Measurements from ENCODE around the gene EEF1AKMT3.

GRCh38 chr12:57751788-57752667 lies 20.4 kb upstream of the EEF1AKMT3 start, which contains the start of gene CDK4:
- peak; percentile 92 for TF ChIP-seq MXI1 (IDR thresholded peaks at IDR 0.05; ENCODE audit: borderline replicate concordance, low read depth, low read length)
- TF ChIP-seq RAD21 (IDR thresholded peaks at IDR 0.05; ENCODE audit: low read length) = no peak
- TF ChIP-seq USF2 (IDR thresholded peaks at IDR 0.05; ENCODE audit: low read depth, low read length) = peak; percentile 100
- TF ChIP-seq, protein P1, sequence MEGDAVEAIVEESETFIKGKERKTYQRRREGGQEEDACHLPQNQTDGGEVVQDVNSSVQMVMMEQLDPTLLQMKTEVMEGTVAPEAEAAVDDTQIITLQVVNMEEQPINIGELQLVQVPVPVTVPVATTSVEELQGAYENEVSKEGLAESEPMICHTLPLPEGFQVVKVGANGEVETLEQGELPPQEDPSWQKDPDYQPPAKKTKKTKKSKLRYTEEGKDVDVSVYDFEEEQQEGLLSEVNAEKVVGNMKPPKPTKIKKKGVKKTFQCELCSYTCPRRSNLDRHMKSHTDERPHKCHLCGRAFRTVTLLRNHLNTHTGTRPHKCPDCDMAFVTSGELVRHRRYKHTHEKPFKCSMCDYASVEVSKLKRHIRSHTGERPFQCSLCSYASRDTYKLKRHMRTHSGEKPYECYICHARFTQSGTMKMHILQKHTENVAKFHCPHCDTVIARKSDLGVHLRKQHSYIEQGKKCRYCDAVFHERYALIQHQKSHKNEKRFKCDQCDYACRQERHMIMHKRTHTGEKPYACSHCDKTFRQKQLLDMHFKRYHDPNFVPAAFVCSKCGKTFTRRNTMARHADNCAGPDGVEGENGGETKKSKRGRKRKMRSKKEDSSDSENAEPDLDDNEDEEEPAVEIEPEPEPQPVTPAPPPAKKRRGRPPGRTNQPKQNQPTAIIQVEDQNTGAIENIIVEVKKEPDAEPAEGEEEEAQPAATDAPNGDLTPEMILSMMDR (conservative IDR thresholded peaks at IDR 0.05; ENCODE audit: low read depth, low read length) = no peak
- peak; percentile 7; the same call in 1 of the 2 replicates for TF ChIP-seq NFE2L2 (IDR thresholded peaks at IDR 0.05; ENCODE audit: low read depth, low read length)
- peak; percentile 82; the same call in 1 of the 2 replicates for TF ChIP-seq POLR2A (IDR thresholded peaks at IDR 0.05; ENCODE audit: low read depth, low read length)
- TF ChIP-seq MAZ (IDR thresholded peaks at IDR 0.05; ENCODE audit: borderline replicate concordance, low read depth, low read length) = peak; percentile 97; the same call in 1 of the 2 replicates
- TF ChIP-seq CHD1 (IDR thresholded peaks at IDR 0.05; ENCODE audit: low read depth, low read length) = no peak
- peak; percentile 85 for TF ChIP-seq RFX5 (IDR thresholded peaks at IDR 0.05; ENCODE audit: low read depth, low read length)
- no peak for TF ChIP-seq SMC3 (IDR thresholded peaks at IDR 0.05; ENCODE audit: low read depth, low read length)
- peak; percentile 62; the same call in 1 of the 2 replicates for TF ChIP-seq CEBPB (IDR thresholded peaks at IDR 0.05; ENCODE audit: low read depth, low read length)
- peak; percentile 99 for TF ChIP-seq FOS (IDR thresholded peaks at IDR 0.05; ENCODE audit: low read depth, low read length)
- no peak for TF ChIP-seq MAFK (IDR thresholded peaks at IDR 0.05; ENCODE audit: low read depth, low read length)
